CD4-positive, alpha-beta T cell (primary cell): Measurements from ENCODE around the gene ZNF552. TPM values are rescaled to one million over a fixed set of nuclear protein-coding genes. Genes with fewer than 3 reads are reported as not detected.
"Not testable (repeated sequence)": the region's sequence is repeated elsewhere in the genome, so short reads cannot be mapped to it uniquely, and the experiment has no call there.

ENCODE experiments used
- ATAC-seq: fragments of 200-7000 bp; cut with Tn5 transposase; one replicate; pipeline ENCODE4 v1.10.0; 2022; ENCODE audit warnings: mild to moderate bottlenecking; ENCODE audit not compliant: poor library complexity
- CTCF ChIA-PET: fragments of 350-600 bp; sonication (Branson Sonifier 250); formaldehyde crosslinking; loops from one replicate; lab custom pipeline; 2021; ENCODE audit warnings: antibody characterized with exemption, inconsistent platforms; lab: Charles Lee
- POLR2A ChIA-PET: fragments of 350-600 bp; sonication (Branson Sonifier 250); formaldehyde crosslinking; loops from one replicate; lab custom pipeline; 2021; ENCODE audit warnings: antibody characterized with exemption, inconsistent platforms; lab: Charles Lee
- DNase-seq, 14 experiments: peaks; one replicate each; pipeline ENCODE4 v3.0.0-alpha.2; 2013 to 2020; ENCODE audit warnings: mixed read lengths in 2 of 14
- H3K27ac ChIP-seq, 2 donors: one replicate each; pipeline versions ENCODE4 v1.5.1 to v1.7.0; 2013; ENCODE audit warnings: low read length in 2 of 2, low read depth in 1 of 2, mild to moderate bottlenecking in 1 of 2
- H3K27me3 ChIP-seq, 2 experiments: 1 replicate in 1 of 2; 2 replicates in 1 of 2; pipeline versions ENCODE4 v1.6.1 to v1.7.0; 2013; ENCODE audit warnings: low read length in 2 of 2, control low read depth in 1 of 2, mild to moderate bottlenecking in 1 of 2, moderate library complexity in 1 of 2; ENCODE audit not compliant: insufficient read depth in 2 of 2, control insufficient read depth in 1 of 2
- H3K36me3 ChIP-seq: one replicate; pipeline ENCODE4 v1.6.1; 2013; ENCODE audit warnings: low read length, control low read depth; ENCODE audit not compliant: insufficient read depth
- H3K4me1 ChIP-seq: one replicate; pipeline ENCODE4 v1.6.1; 2013; ENCODE audit warnings: low read length, control low read depth; ENCODE audit not compliant: insufficient read depth
- H3K4me3 ChIP-seq: one replicate; pipeline ENCODE4 v1.5.1; 2013; ENCODE audit warnings: mild to moderate bottlenecking, low read length, moderate library complexity
- H3K9me3 ChIP-seq, 2 experiments: 1 replicate in 1 of 2; 2 replicates in 1 of 2; pipeline versions ENCODE4 v1.6.1 to v1.7.0; 2013; ENCODE audit warnings: low read length in 2 of 2, mild to moderate bottlenecking in 2 of 2, control low read depth in 1 of 2, moderate library complexity in 1 of 2; ENCODE audit not compliant: control insufficient read depth in 1 of 2, insufficient read depth in 1 of 2
- H3K27ac Mint-ChIP-seq: one replicate; pipeline ENCODE4 v1.8.0; 2020; ENCODE audit warnings: mixed read lengths
- H3K27me3 Mint-ChIP-seq: one replicate; pipeline ENCODE4 v1.8.0; 2021; ENCODE audit warnings: mixed read lengths
- H3K36me3 Mint-ChIP-seq: one replicate; pipeline ENCODE4 v1.8.0; 2021; ENCODE audit warnings: low read depth, mixed read lengths
- H3K4me1 Mint-ChIP-seq: one replicate; pipeline ENCODE4 v1.8.0; 2021; ENCODE audit warnings: low read depth, mixed read lengths
- H3K4me3 Mint-ChIP-seq: one replicate; pipeline ENCODE4 v1.8.0; 2020; ENCODE audit warnings: mild to moderate bottlenecking, mixed read lengths
- H3K9me3 Mint-ChIP-seq: one replicate; pipeline ENCODE4 v1.8.0; 2020; ENCODE audit warnings: mixed read lengths
- intact Hi-C, 2 experiments: fragments of 100-400 bp; cut with DNase I in 1 of 2; cut with micrococcal nuclease in 1 of 2; formaldehyde crosslinking; loops; one replicate each; pipeline versions ENCODE4 v1.15.1 to v1.9.0; 2023 to 2025; cut with DNase I, micrococcal nuclease
- total RNA-seq, 174 experiments: library from RNA in 2 of 174; stranded (reverse) in 2 of 174; gene quantifications; one replicate each; pipeline ENCODE4 v1.2.3 and lab custom pipeline; 2021 to 2026
- TF ChIP-seq, protein P1 (sequence below): fragments of 200-600 bp; IDR thresholded peaks from one replicate; pipeline ENCODE4 v1.8.0; 2022; ENCODE audit warnings: antibody characterized with exemption, mild to moderate bottlenecking

The ZNF552 gene
- total RNA-seq, 2 experiments from 2014 or later, result 22.2 to 22.3 TPM

DNA sequence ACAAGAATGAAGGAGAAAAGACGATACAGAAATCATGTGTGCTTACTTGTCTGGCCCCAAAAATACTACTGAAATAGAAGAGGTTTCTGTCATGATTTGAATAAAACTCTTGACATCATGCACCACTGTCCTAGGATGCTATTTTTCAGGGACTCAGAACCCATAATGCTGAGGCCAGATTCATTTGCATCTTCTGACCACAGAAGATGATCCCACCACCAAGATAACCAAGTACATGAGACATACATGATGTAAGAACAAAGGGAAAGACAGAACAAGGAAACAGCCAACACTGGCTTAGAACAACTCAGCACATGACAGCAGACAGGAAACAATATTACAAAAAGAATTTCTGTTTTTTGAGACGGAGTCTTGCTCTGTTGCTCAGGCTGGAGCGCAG, 2.5 kb downstream of the ZNF552 start:
- TF ChIP-seq, protein P1, sequence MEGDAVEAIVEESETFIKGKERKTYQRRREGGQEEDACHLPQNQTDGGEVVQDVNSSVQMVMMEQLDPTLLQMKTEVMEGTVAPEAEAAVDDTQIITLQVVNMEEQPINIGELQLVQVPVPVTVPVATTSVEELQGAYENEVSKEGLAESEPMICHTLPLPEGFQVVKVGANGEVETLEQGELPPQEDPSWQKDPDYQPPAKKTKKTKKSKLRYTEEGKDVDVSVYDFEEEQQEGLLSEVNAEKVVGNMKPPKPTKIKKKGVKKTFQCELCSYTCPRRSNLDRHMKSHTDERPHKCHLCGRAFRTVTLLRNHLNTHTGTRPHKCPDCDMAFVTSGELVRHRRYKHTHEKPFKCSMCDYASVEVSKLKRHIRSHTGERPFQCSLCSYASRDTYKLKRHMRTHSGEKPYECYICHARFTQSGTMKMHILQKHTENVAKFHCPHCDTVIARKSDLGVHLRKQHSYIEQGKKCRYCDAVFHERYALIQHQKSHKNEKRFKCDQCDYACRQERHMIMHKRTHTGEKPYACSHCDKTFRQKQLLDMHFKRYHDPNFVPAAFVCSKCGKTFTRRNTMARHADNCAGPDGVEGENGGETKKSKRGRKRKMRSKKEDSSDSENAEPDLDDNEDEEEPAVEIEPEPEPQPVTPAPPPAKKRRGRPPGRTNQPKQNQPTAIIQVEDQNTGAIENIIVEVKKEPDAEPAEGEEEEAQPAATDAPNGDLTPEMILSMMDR, result no peak
- H3K9me3 Mint-ChIP-seq, result no peaks in the 10 kb centered on the region
- intact Hi-C loops, result loop anchor here (1.0 to 10.0 kb wide), 3 partner anchors 41 to 513 kb away; partner anchors contain the start of genes ZNF329 (in 1 of the 2) and ZSCAN22 (in 1 of the 2)
- ChIA-PET POLR2A (no interaction called here), CTCF (no interaction called here)
- Histone ChIP-seq H3K4me1 (peaks cover 32% of the 10 kb centered on the region), H3K9me3 (no peaks in the 10 kb centered on the region), H3K4me3 (no peak overlapping the region), H3K27me3 (no peaks in the 10 kb centered on the region), H3K27ac (peak overlapping the region in 1 of 2 donors; percentile 27), H3K36me3 (peaks cover 33% of the 10 kb centered on the region)
- H3K4me1 Mint-ChIP-seq, result peaks cover 54% of the 10 kb centered on the region
- peaks cover 59% of the 10 kb centered on the region for H3K36me3 Mint-ChIP-seq
- ATAC-seq, result no peak
- H3K4me3 Mint-ChIP-seq, result peak overlapping the region; percentile 57
- H3K27ac Mint-ChIP-seq, result peak overlapping the region; percentile 94
- no peak for DNase-seq
- no peaks in the 10 kb centered on the region for H3K27me3 Mint-ChIP-seq

DNA sequence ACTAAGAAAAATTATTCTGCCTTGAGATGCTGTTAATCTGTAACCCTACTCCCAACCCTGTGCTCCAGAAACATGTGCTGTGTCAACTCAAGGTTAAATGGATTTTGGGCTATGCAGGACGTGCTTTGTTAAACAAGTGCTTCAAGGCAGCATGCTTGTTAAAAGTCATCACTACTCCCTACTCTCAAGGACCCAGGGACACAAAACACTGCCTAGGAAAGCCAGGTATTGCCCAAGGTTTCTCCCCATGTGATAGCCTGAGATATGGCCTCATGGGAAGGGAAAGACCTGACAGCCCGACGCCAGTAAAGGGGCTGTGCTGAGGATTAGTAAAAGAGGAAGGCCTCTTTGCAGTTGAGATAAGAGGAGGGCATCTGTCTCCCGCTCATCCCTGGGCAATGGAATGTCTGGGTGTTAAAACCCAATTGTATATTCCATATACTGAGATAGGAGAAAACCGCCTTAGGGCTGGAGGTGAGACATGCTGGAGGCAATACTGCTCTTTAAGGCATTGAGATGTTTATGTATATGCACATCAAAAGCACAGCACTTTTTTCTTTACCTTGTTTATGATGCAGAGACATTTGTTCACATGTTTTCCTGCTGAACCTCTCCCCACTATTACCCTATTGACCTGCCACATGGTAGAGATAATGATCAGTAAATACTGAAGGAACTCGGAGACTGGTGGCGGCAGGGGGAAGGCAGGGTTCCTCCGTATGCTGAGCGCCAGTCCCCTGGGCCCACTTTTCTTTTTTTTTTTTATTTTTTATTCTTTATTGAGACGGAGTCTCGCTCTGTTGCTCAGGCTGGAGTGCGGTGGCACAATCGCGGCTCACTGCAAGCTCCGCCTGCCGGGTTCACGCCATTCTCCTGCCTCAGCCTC, 4.1 kb downstream of the ZNF552 start:
- POLR2A ChIA-PET, H3K27ac Mint-ChIP-seq, H3K27me3 ChIP-seq, H3K9me3 Mint-ChIP-seq, DNase-seq, CTCF ChIA-PET, H3K27ac ChIP-seq, H3K9me3 ChIP-seq, H3K27me3 Mint-ChIP-seq, ATAC-seq, H3K4me3 ChIP-seq: not testable (repeated sequence)
- peaks cover 67% of the 10 kb centered on the region for H3K36me3 Mint-ChIP-seq
- H3K4me1 ChIP-seq, result peaks cover 32% of the 10 kb centered on the region
- peak overlapping the region; percentile 4 for H3K4me3 Mint-ChIP-seq
- H3K4me1 Mint-ChIP-seq, result peaks cover 54% of the 10 kb centered on the region
- peaks cover 33% of the 10 kb centered on the region for H3K36me3 ChIP-seq
- intact Hi-C loops, result loop anchor here (10.0 kb wide), 2 partner anchors 344 to 514 kb away; partner anchors contain the start of genes ZNF329 (in 1 of the 2) and ZSCAN22 (in 1 of the 2)

DNA sequence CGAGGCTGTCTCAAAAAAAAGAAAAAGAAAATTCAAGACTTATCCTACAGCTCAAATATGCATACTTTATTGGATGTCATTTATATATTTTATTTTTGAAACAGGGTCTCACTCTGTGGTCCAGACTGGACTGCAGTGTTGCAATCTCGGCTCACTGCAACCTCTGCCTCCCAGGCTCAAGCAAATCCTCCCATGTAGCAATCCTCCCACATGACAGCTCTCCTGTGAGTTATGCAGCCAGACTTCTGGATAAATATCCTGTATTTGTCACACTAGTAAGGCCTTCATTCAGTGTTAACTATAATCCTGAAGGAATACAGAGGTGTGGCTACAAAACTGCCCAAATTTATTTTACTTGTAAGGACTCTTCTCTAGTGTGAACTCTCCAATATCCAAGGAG, 7.2 kb downstream of the ZNF552 start:
- Histone ChIP-seq H3K4me1 (peaks cover 13% of the 10 kb centered on the region), H3K36me3 (peaks cover 31% of the 10 kb centered on the region), H3K4me3 (no peak overlapping the region), H3K27me3 (no peaks in the 10 kb centered on the region), H3K9me3 (peaks cover 0 to 9% of the 10 kb centered on the region in 2 experiments), H3K27ac (no peak overlapping the region)
- Mint-ChIP-seq H3K27ac (no peak overlapping the region), H3K36me3 (peaks cover 65% of the 10 kb centered on the region), H3K4me3 (no peak overlapping the region), H3K4me1 (peaks cover 45% of the 10 kb centered on the region), H3K9me3 (no peaks in the 10 kb centered on the region), H3K27me3 (no peaks in the 10 kb centered on the region)
- TF ChIP-seq, protein P1, result no peak
- ChIA-PET CTCF (no interaction called here), POLR2A (no interaction called here)
- DNase-seq, result no peak
- no peak for ATAC-seq
- intact Hi-C loops, result no loop called here
